Stimulated activated effector memory CD8-positive, alpha-beta T cell treated with anti-CD3 and anti-CD28 coated beads, Interleukin-12 subunit alpha, Interleukin-12 subunit beta, amount 100 ng/mL, for 72 hours (primary cell): ENCODE measurements around the gene SV2A.
A peak's percentile ranks its signal among the peaks of the same experiment; 100 is the strongest.
"Not testable (repeated sequence)": the region's sequence is repeated elsewhere in the genome, so short reads cannot be mapped to it uniquely, and the experiment has no call there.

Source experiments
- ATAC-seq: fragments of 150-1000 bp; cut with Tn5 transposase; 2 replicates; pipeline ENCODE4 v1.10.0; 2021
- DNase-seq, 2 donors: peaks; one replicate each; pipeline ENCODE4 v3.0.0; 2021 to 2022; ENCODE audit warnings: low spot score in 2 of 2
- H3K27ac Mint-ChIP-seq: one replicate; pipeline ENCODE4 v1.8.0; 2022; ENCODE audit warnings: mild to moderate bottlenecking, mixed read lengths
- H3K36me3 Mint-ChIP-seq: one replicate; pipeline ENCODE4 v1.8.0; 2022; ENCODE audit warnings: mild to moderate bottlenecking, mixed read lengths
- H3K4me1 Mint-ChIP-seq: one replicate; pipeline ENCODE4 v1.8.0; 2022; ENCODE audit warnings: mixed read lengths
- H3K4me3 Mint-ChIP-seq: one replicate; pipeline ENCODE4 v1.8.0; 2022; ENCODE audit warnings: mild to moderate bottlenecking, mixed read lengths
- H3K9me3 Mint-ChIP-seq: one replicate; pipeline ENCODE4 v1.8.0; 2022; ENCODE audit warnings: mixed read lengths

SV2A gene

GRCh38 chr1:149884433-149885338, 33.0 kb downstream of the SV2A start:
- H3K9me3 Mint-ChIP-seq = no peaks in the 10 kb centered on the region
- H3K36me3 Mint-ChIP-seq = no peaks in the 10 kb centered on the region
- no peak for ATAC-seq
- H3K4me1 Mint-ChIP-seq = peaks cover 8% of the 10 kb centered on the region
- H3K27ac Mint-ChIP-seq = no peak overlapping the region
- no peak overlapping the region for H3K4me3 Mint-ChIP-seq
- DNase-seq = peak in 1 of 2 donors; percentile 58

DNA sequence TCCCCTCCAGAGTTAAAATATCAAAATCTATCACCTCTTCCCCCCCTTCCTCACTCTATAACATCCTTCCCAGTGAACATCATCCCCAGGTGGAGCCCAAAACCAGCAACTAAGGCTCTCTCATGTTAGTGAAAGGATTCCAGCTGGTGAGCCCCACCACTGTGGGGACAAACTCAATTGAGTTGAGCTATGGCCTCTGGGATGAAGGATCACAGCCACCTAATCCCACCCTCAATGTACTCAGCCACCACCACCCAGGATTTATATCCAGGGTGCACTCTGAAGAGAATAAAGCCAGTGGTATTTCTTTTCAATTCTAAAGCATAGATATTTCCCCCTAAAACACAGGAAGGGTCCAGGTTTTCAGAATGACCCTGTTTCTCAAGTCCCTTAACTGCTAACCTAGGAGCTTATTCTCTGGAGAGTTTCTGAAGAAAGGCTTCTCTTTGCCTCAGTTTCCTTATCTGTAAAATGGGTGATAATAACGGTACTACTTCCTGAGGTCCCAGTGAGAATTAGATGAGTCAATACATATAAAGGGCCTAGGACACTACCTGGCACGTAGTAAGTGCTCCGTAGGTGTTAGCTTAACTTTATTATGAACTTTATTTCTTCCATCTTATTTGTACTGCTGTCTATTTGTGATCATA, 33.9 kb downstream of the SV2A start:
- Mint-ChIP-seq H3K36me3 (no peaks in the 10 kb centered on the region), H3K9me3 (no peaks in the 10 kb centered on the region), H3K27ac (no peak overlapping the region), H3K4me3 (no peak overlapping the region), H3K4me1 (peaks cover 16% of the 10 kb centered on the region)
- ATAC-seq (no peak), DNase-seq (no peak)

GRCh38 chr1:149881876-149882275, 35.8 kb downstream of the SV2A start:
- Mint-ChIP-seq H3K4me1 (peaks cover 16% of the 10 kb centered on the region), H3K27ac (no peak overlapping the region), H3K9me3 (no peaks in the 10 kb centered on the region), H3K36me3 (no peaks in the 10 kb centered on the region), H3K4me3 (no peak overlapping the region)
- no peak for DNase-seq
- no peak for ATAC-seq

GRCh38 chr1:149879556-149879955, 38.1 kb downstream of the SV2A start:
- DNase-seq (peak in 1 of 2 donors; percentile 46), ATAC-seq (no peak)

DNA sequence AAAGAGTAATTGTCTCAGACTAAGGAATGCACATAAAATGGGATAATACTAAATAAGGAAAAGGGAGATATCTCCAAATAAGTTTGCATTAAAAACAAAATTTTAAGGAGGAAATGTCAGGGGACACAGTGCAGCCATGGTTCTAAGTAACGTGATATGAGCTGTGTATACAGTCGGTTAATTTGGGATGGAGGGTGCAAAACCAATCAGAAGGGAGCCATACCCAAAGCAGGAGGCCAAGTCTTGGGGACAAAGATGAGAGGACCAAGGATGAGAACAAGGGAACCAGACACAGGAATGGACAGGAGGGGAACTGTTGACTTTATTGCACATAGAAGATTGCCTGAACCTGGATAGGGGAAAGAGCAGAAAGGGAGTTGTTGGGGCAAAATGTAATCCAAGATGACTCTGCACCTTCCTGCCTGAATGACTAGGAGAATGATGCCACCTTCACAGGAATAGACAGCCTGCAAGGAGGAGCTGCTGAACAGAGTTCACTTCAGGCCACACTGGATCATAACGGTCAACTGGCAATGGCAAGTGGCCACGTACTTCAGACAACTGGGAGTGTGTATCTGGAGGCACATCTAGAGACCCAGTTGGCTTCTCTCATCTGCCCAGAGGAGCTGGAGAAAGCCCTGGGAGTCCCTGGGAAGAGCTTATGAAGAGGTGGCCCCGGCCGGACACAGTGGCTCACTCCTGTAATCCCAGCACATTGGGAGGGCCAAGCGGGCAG, 40.3 kb downstream of the SV2A start:
- no peaks in the 10 kb centered on the region for H3K9me3 Mint-ChIP-seq
- H3K4me1 Mint-ChIP-seq = peaks cover 14% of the 10 kb centered on the region
- DNase-seq (peak in 1 of 2 donors; percentile 41), ATAC-seq (no peak)
- H3K36me3 Mint-ChIP-seq = no peaks in the 10 kb centered on the region
- no peak overlapping the region for H3K4me3 Mint-ChIP-seq
- no peak overlapping the region for H3K27ac Mint-ChIP-seq

More at GRCh38 chr1:149879556-149879955, 38.1 kb downstream of the SV2A start:
- Mint-ChIP-seq H3K4me3 (peak overlapping the region; percentile 9), H3K4me1 (peaks cover 16% of the 10 kb centered on the region), H3K27ac (peak overlapping the region; percentile 56), H3K36me3 (no peaks in the 10 kb centered on the region), H3K9me3 (no peaks in the 10 kb centered on the region)

DNA sequence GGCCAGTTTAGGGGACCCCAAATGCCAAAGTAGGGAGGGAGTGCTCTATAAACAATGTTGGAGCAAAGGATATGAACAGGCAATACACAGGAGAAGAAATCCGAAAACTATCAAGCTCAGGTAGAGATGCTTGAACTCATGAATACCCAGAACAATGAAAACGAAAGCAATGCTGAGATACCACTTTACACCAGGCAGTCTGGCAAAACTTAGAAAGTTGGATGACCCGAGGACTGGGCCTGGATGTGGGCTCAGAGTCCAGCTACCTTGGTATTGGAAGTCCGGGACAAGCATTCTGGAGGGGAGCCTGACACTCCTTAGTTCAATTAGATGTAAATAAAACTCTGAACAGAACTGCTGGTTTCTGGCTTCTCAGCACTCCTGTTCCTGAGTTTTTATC, 44.6 kb downstream of the SV2A start:
- not testable (repeated sequence) for H3K9me3 Mint-ChIP-seq, H3K27ac Mint-ChIP-seq, H3K4me3 Mint-ChIP-seq, DNase-seq, H3K4me1 Mint-ChIP-seq, ATAC-seq, H3K36me3 Mint-ChIP-seq

DNA sequence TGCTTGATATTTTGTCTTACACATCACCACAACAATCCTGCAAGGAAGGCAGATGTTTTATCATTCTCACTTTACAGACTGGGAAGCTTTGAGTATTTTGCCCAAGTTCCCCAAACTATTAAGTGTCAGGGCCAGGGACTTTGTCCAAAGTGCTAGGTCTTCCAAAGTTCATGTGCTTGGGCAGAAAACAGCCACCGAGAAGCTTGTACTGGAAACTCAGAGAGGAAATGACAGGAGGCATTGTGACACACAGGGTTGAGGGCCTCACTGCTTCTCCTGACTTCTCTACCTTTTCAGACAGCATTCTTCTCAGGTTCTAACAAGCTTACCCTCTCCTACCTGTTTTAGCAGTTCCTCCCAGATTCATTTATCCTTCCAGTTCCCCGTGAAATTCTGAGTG, 50.8 kb downstream of the SV2A start:
- not testable (repeated sequence) for H3K4me3 Mint-ChIP-seq, H3K27ac Mint-ChIP-seq, H3K36me3 Mint-ChIP-seq, H3K4me1 Mint-ChIP-seq, H3K9me3 Mint-ChIP-seq, DNase-seq, ATAC-seq

- not testable (repeated sequence) for H3K4me3 Mint-ChIP-seq, H3K9me3 Mint-ChIP-seq, DNase-seq, H3K27ac Mint-ChIP-seq, H3K4me1 Mint-ChIP-seq, H3K36me3 Mint-ChIP-seq
- ATAC-seq = peak; percentile 27
These were observed 56.1 kb downstream of the SV2A start for GRCh38 chr1:149861497-149862054.

- ATAC-seq = peak; percentile 88
- H3K4me1 Mint-ChIP-seq, H3K27ac Mint-ChIP-seq, H3K36me3 Mint-ChIP-seq, DNase-seq, H3K4me3 Mint-ChIP-seq, H3K9me3 Mint-ChIP-seq: not testable (repeated sequence)
These were observed 56.8 kb downstream of the SV2A start for GRCh38 chr1:149860684-149861496.

GRCh38 chr1:149860271-149860670, 57.4 kb downstream of the SV2A start:
- not testable (repeated sequence) for DNase-seq, H3K4me3 Mint-ChIP-seq, H3K36me3 Mint-ChIP-seq, H3K9me3 Mint-ChIP-seq, H3K4me1 Mint-ChIP-seq, H3K27ac Mint-ChIP-seq
- ATAC-seq = peak; percentile 52
